OCI-LY7 (cell line): ENCODE data around the gene NSD2. TPM values are rescaled to one million over a fixed set of nuclear protein-coding genes. Genes with fewer than 3 reads are reported as not detected.

Experiments used
- BruUV-seq: library from RNA; stranded (reverse); fragments of 400-500 nt; replicated peaks from 2 replicates; lab custom pipeline; 2021; lab: Mats Ljungman, UMichigan
- CTCF ChIA-PET: fragments of 300-600 bp; sonication (Branson Sonifier 250); formaldehyde crosslinking; loops from one replicate; lab custom pipeline; 2022; ENCODE audit warnings: antibody characterized with exemption; ENCODE audit not compliant: unreplicated experiment; lab: Charles Lee
- POLR2A ChIA-PET: fragments of 300-600 bp; sonication (Branson Sonifier 250); formaldehyde crosslinking; loops from one replicate; lab custom pipeline; 2022; ENCODE audit warnings: antibody characterized with exemption; lab: Charles Lee
- DNase-seq: peaks from one replicate; pipeline ENCODE4 v3.0.0-alpha.2; 2015; ENCODE audit warnings: low spot score
- H2AFZ ChIP-seq: fragments of 200-600 bp; sonication (generic), shearing (Covaris generic); 2 replicates; pipeline ENCODE4 v1.6.1; 2014; ENCODE audit warnings: mild to moderate bottlenecking, antibody characterized with exemption, low read length, moderate library complexity
- H3K27ac ChIP-seq: fragments of 200-600 bp; sonication (generic); 2 replicates; pipeline ENCODE4 v1.5.1; 2014; ENCODE audit warnings: mixed run types, low read depth, mild to moderate bottlenecking, moderate library complexity, low read length, inconsistent platforms; ENCODE audit not compliant: poor library complexity, severe bottlenecking
- H3K36me3 ChIP-seq: fragments of 200-600 bp; sonication (generic); 2 replicates; pipeline ENCODE4 v1.6.1; 2014; ENCODE audit warnings: mild to moderate bottlenecking, antibody characterized with exemption, low read length, moderate library complexity, mixed read lengths; ENCODE audit not compliant: insufficient read depth
- H3K4me1 ChIP-seq: fragments of 200-600 bp; sonication (generic); 2 replicates; pipeline ENCODE4 v1.5.1; 2014; ENCODE audit warnings: mild to moderate bottlenecking, low read length; ENCODE audit not compliant: insufficient read depth, poor library complexity, severe bottlenecking
- H3K4me2 ChIP-seq: fragments of 200-600 bp; sonication (generic); 2 replicates; pipeline ENCODE4 v1.6.1; 2014; ENCODE audit warnings: mild to moderate bottlenecking, low read length
- H3K4me3 ChIP-seq: fragments of 200-600 bp; sonication (generic); 2 replicates; pipeline ENCODE4 v1.5.1; 2014; ENCODE audit warnings: mild to moderate bottlenecking, low read depth, low read length; ENCODE audit not compliant: poor library complexity, severe bottlenecking
- H3K79me2 ChIP-seq: fragments of 200-600 bp; sonication (generic); 2 replicates; pipeline ENCODE4 v1.6.1; 2016; ENCODE audit warnings: low read depth, mild to moderate bottlenecking, low read length, moderate library complexity, mixed read lengths; ENCODE audit not compliant: insufficient read depth
- H3K9me2 ChIP-seq: fragments of 200-600 bp; sonication (generic); 2 replicates; pipeline ENCODE4 v1.6.1; 2016; ENCODE audit warnings: mild to moderate bottlenecking, low read length, mixed read lengths; ENCODE audit not compliant: insufficient read depth
- H3K9me3 ChIP-seq: fragments of 200-600 bp; sonication (generic); 2 replicates; pipeline ENCODE4 v1.6.1; 2014; ENCODE audit warnings: mild to moderate bottlenecking, mixed run types, low read length, mixed read lengths
- H4K20me1 ChIP-seq: fragments of 200-600 bp; sonication (generic); 2 replicates; pipeline ENCODE4 v1.6.1; 2014; ENCODE audit warnings: mild to moderate bottlenecking, antibody characterized with exemption, low read length, moderate library complexity, mixed read lengths; ENCODE audit not compliant: insufficient read depth
- EZH2phosphoT487 ChIP-seq: fragments of 200-600 bp; sonication (generic); IDR thresholded peaks from 2 replicates; pipeline ENCODE4 v1.6.1; 2018; ENCODE audit warnings: low read depth, borderline replicate concordance, mild to moderate bottlenecking, mixed run types, antibody characterized with exemption, low read length, moderate library complexity, mixed read lengths
- intact Hi-C: fragments of 100-400 bp; cut with micrococcal nuclease; formaldehyde crosslinking; loops from one replicate; pipeline ENCODE4 v1.10.0; 2022; ENCODE audit not compliant: unreplicated experiment
- total RNA-seq, 2 experiments: library from RNA; depleted of rRNA in 1 of 2; stranded (reverse); fragments of >200 nt in 1 of 2; shearing (Covaris generic) in 1 of 2; gene quantifications; 2 replicates each; pipeline ENCODE4 v1.2.3, GENCODE V29; 2014 to 2022
- TF ChIP-seq, protein P1 (sequence below): fragments of 200-600 bp; sonication (generic); conservative IDR thresholded peaks from 2 replicates; pipeline ENCODE4 v1.5.1; 2014; ENCODE audit warnings: mild to moderate bottlenecking, antibody characterized with exemption, low read length, moderate library complexity, mixed read lengths

Gene NSD2
- total RNA-seq, 2 experiments from 2014 or later, result 169 to 329 TPM

DNA sequence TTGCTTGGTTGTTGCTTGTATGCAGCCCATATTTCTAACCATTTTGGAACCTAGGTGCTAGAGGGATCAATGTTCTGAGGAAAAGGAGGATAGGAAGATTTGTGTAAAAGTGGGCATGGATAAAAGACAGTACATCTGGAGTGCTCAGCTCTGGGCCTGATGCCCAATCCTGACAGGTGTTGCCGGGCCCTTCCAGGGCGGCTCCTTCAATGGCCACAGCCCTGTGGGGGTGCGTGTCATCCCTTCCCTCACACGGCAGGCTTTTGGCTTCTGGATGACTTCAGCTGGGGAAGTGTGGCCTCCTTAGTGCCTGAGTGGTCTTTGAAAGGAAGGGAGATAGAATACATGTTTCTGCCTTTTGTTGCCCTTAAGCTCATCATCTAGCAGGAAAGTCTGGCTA is 90.4 kb downstream of the NSD2 start:
- POLR2A ChIA-PET, result interaction anchor here (0.8 to 1.5 kb wide), 2 partner anchors 22 to 35 kb away, joined by 3 to 4 read pairs; no protein-coding TSS in a partner anchor
- no peak for TF ChIP-seq EZH2phosphoT487
- TF ChIP-seq, protein P1, sequence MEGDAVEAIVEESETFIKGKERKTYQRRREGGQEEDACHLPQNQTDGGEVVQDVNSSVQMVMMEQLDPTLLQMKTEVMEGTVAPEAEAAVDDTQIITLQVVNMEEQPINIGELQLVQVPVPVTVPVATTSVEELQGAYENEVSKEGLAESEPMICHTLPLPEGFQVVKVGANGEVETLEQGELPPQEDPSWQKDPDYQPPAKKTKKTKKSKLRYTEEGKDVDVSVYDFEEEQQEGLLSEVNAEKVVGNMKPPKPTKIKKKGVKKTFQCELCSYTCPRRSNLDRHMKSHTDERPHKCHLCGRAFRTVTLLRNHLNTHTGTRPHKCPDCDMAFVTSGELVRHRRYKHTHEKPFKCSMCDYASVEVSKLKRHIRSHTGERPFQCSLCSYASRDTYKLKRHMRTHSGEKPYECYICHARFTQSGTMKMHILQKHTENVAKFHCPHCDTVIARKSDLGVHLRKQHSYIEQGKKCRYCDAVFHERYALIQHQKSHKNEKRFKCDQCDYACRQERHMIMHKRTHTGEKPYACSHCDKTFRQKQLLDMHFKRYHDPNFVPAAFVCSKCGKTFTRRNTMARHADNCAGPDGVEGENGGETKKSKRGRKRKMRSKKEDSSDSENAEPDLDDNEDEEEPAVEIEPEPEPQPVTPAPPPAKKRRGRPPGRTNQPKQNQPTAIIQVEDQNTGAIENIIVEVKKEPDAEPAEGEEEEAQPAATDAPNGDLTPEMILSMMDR, result no peak
- no peaks in the 10 kb centered on the region for H3K79me2 ChIP-seq
- no peak overlapping the region for H2AFZ ChIP-seq
- H3K27ac ChIP-seq, result no peak overlapping the region
- peaks cover 97% of the 10 kb centered on the region for H3K36me3 ChIP-seq
- intact Hi-C loops, result no loop called here
- H4K20me1 ChIP-seq, result no peaks in the 10 kb centered on the region
- H3K9me3 ChIP-seq, result no peaks in the 10 kb centered on the region
- no peak for DNase-seq
- no peaks in the 10 kb centered on the region for H3K4me1 ChIP-seq
- H3K4me3 ChIP-seq, result no peak overlapping the region
- no peak overlapping the region for H3K4me2 ChIP-seq
- no peaks in the 10 kb centered on the region for H3K9me2 ChIP-seq
- CTCF ChIA-PET, result interaction anchor here (0.7 kb wide), 1 partner anchor 423 kb away, joined by 3 read pairs; no protein-coding TSS in a partner anchor
- no TSS peak for BruUV-seq

DNA sequence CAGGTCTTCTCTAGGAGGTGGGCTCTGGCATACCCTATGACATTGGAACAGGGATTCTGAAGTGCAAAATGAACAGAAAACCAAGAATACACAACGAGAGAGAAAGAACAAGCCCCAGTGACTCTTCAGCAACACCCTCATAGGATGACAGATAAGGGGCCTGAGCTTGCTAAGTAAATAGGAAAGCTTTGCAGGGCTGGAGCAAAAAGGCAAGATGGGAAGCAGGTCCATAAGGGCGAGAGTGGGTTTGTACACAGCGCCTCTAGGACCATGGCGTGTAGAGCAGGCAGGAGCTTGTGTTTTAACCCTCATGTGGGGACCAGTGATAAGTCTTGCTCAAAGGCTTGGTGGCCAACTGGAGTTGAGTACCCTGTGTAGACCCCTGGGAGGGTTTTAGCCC is 91.8 kb downstream of the NSD2 start:
- intact Hi-C loops, result no loop called here
- ChIA-PET CTCF (no interaction called here), POLR2A (interaction anchor here (1.5 kb wide), 1 partner anchor 33 kb away, joined by 3 read pairs; no protein-coding TSS in a partner anchor)
- Histone ChIP-seq H4K20me1 (no peaks in the 10 kb centered on the region), H3K4me1 (no peaks in the 10 kb centered on the region), H3K4me3 (no peak overlapping the region), H3K36me3 (peaks cover 90% of the 10 kb centered on the region), H3K27ac (no peak overlapping the region), H3K4me2 (no peak overlapping the region), H3K9me3 (no peaks in the 10 kb centered on the region), H2AFZ (no peak overlapping the region), H3K79me2 (no peaks in the 10 kb centered on the region), H3K9me2 (no peaks in the 10 kb centered on the region)
- BruUV-seq, result no TSS peak
- no peak for TF ChIP-seq EZH2phosphoT487
- TF ChIP-seq, protein P1, result no peak
- DNase-seq, result no peak

DNA sequence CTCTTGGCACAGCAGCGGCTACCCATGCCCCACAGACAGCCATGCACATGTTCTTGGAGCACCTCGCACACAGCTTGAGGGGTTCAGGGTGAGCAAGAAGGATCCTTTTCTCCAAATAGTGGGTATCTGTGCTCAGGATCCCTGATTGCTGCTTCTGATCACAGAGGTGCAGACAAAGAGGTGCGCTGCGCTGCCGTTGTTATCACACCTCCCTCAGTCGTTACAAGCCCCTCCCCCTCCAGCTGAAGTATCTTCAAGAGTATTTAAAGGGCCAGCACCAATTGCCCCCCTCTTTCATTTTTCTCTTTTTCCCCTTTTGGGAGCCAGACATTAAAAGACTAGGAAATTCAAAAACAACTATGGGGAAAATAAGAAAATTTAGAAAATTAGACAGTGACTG is 93.2 kb downstream of the NSD2 start:
- intact Hi-C loops, result no loop called here
- POLR2A ChIA-PET, result interaction anchor here (0.6 kb wide), 1 partner anchor 661 kb away, joined by 3 read pairs; no protein-coding TSS in a partner anchor

More for the DNA sequence above, 93.2 kb downstream of the NSD2 start:
- no peak overlapping the region for H3K4me2 ChIP-seq
- CTCF ChIA-PET, result no interaction called here
- no peaks in the 10 kb centered on the region for H3K79me2 ChIP-seq
- no peak overlapping the region for H3K4me3 ChIP-seq
- H3K4me1 ChIP-seq, result no peaks in the 10 kb centered on the region
- H4K20me1 ChIP-seq, result no peaks in the 10 kb centered on the region
- no peaks in the 10 kb centered on the region for H3K9me3 ChIP-seq
- H2AFZ ChIP-seq, result no peak overlapping the region
- H3K36me3 ChIP-seq, result peaks cover 90% of the 10 kb centered on the region
- no peaks in the 10 kb centered on the region for H3K9me2 ChIP-seq
- DNase-seq, result no peak
- BruUV-seq, result no TSS peak
- TF ChIP-seq, protein P1, result no peak
- no peak for TF ChIP-seq EZH2phosphoT487
- H3K27ac ChIP-seq, result no peak overlapping the region
